RWPE1 (cell line): Measurements from ENCODE around the gene ZNF689.

Experiments used
- CTCF ChIA-PET: fragments of 350-600 bp; sonication (Branson Sonifier 250); formaldehyde crosslinking; extraction: SDS; loops from one replicate; lab custom pipeline; 2021; lab: Yijun Ruan, JAX
- POLR2A ChIA-PET: fragments of 400-600 bp; formaldehyde crosslinking; extraction: SDS; loops from one replicate; lab custom pipeline; 2020; ENCODE audit warnings: antibody characterized with exemption; ENCODE audit not compliant: low non-redundant PET; lab: Yijun Ruan, JAX
- DNase-seq: peaks from one replicate; pipeline ENCODE4 v3.0.0; 2012; ENCODE audit warnings: low spot score
- H3K27ac ChIP-seq: fragments of 450-650 bp; 2 replicates; pipeline ENCODE4 v1.5.1; 2017
- TF ChIP-seq, protein P1 (sequence below): fragments of 450-650 bp; conservative IDR thresholded peaks from 2 replicates; pipeline ENCODE4 v1.5.1; 2017; ENCODE audit warnings: low read depth, mild to moderate bottlenecking

The ZNF689 gene

DNA sequence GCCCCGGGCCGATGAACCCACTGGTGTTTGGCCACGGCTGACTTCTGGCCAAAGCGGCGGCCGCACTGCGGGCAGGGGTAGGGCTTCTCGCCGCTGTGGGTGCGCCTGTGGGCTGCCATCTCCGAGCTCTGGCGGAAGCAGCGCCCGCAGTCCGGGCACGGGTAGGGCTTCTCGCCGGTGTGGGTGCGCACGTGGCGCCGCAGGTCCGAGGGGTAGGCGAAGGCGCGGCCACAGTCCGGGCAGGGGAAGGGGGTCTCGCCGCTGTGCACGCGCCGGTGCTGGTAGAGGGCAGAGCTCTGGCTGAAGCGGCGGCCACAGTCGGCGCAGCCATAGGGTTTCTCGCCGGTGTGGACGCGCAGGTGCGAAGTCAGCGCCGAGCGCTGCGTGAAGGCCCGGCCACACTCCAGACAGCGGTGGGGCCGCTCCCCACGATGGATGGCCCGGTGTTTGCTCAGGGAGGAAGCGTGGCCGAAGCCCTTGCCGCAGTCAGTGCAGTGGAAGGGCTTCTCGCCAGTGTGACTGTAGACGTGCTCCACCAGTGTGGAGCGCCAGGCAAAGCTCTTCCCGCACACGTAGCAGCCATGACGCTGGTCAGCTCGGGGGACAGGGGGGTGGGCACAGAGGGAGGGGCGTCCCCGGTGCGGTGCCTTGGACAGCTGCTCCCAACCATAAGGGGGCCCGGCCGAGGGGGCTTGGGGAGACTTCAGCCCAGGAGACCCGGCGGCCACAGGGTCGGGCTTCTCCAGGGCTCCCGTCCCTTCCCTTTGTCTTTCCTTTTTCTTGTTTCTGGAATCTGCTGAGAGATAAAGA lies 54.7 kb downstream of the ZNF689 start:
- ChIA-PET POLR2A (no interaction called here), CTCF (interaction anchor here (1.1 to 1.3 kb wide), 2 partner anchors 20 to 73 kb away, joined by 3 to 4 read pairs; no protein-coding TSS in a partner anchor)
- peak overlapping the region; percentile 90 for H3K27ac ChIP-seq
- DNase-seq: no peak
- TF ChIP-seq, protein P1, sequence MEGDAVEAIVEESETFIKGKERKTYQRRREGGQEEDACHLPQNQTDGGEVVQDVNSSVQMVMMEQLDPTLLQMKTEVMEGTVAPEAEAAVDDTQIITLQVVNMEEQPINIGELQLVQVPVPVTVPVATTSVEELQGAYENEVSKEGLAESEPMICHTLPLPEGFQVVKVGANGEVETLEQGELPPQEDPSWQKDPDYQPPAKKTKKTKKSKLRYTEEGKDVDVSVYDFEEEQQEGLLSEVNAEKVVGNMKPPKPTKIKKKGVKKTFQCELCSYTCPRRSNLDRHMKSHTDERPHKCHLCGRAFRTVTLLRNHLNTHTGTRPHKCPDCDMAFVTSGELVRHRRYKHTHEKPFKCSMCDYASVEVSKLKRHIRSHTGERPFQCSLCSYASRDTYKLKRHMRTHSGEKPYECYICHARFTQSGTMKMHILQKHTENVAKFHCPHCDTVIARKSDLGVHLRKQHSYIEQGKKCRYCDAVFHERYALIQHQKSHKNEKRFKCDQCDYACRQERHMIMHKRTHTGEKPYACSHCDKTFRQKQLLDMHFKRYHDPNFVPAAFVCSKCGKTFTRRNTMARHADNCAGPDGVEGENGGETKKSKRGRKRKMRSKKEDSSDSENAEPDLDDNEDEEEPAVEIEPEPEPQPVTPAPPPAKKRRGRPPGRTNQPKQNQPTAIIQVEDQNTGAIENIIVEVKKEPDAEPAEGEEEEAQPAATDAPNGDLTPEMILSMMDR: no peak

DNA sequence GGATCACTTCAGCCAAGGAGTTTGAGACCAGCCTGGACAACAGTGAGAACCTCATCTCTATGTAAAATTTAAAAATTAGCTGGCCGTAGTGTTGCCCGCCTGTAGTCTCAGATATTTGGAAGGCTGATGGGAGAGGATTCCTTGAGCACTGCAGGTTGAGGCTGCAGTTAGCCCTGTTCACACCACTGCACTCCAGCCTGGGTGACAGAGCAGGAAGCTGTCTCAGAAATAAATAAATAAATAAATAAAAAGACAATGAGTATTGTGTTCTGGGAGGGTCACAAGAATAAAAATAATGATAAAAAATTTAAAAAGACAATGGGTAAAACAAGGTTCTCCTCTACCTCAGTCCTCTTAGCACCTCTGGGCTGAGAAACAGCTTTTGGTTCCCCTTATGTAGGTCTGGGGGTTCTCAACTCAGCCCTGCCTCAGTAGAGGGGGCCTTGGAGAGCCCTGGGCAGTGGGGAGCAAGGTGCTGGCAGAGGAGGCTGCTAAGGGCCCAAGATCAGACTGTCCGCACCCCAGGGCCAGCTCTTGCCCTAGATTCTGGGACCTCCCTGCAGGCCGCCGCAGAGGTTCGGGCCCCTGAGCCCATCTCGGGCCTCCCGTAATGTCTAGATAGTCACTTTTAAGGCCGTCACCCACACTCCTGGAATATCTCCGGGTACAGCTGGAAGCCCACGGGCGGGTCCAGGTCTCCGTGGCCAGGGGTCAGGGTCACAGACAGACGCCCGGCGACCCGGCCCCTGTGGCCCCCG lies 55.5 kb downstream of the ZNF689 start:
- POLR2A ChIA-PET: interaction anchor here (0.6 kb wide), 1 partner anchor 73 kb away, joined by 3 read pairs; no protein-coding TSS in a partner anchor
- no peak for DNase-seq
- TF ChIP-seq, protein P1: no peak
- peak overlapping the region; percentile 5 for H3K27ac ChIP-seq
- CTCF ChIA-PET: interaction anchor here (1.1 to 1.3 kb wide), 2 partner anchors 19 to 74 kb away, joined by 3 to 4 read pairs; no protein-coding TSS in a partner anchor

DNA sequence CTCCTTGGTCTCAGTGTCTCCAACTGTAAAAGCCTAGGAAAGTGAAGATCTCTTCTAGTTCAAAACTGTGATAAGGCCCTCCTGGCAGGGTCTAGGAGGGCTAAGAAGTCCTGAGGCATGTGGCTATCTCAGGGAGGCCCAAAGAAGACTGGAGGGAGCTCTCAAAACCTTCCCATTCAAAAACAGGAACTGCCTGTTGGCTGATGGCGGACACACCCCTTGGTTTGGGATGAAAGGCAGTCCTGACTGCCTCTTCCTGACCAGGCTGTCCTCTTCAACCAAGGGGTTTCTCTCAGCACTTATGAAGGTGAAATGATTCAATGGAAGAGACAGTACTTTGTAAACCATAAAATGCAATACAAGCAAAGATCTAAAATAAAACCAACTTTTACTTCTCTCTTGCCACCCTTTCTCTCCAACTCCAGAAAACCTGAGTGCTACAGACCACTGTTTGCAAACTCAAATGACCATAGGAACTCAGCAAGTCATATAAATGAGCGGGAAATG lies 56.7 kb downstream of the ZNF689 start:
- TF ChIP-seq, protein P1: no peak
- peak overlapping the region; percentile 26; the same call in 1 of the 2 replicates for H3K27ac ChIP-seq
- ChIA-PET POLR2A (no interaction called here), CTCF (interaction anchor here (0.6 kb wide), 2 partner anchors 55 to 144 kb away, joined by 4 to 7 read pairs; no protein-coding TSS in a partner anchor)
- no peak for DNase-seq

DNA sequence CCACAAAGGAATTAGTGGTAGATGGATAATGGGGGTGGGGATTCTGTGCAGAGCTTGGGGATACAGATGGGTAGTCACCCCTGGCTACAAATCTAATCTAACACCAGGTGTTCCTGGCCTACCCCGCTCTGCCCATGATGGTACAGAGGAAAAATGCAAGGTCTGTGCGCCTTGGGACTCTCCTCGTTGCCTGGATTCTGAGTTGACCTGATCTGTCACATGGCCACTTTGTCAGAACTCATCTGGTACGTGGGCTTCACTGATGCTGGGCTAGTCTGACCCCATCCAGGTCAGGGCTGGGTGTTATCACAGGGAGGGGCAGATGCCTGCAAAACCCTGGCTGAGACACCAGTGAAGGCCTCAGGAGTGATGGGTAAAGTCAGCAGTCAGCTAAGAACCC lies 57.2 kb downstream of the ZNF689 start:
- CTCF ChIA-PET: interaction anchor here (0.6 kb wide), 2 partner anchors 55 to 143 kb away, joined by 4 to 7 read pairs; no protein-coding TSS in a partner anchor
- TF ChIP-seq, protein P1: no peak

More for the DNA sequence above, 57.2 kb downstream of the ZNF689 start:
- DNase-seq: no peak
- POLR2A ChIA-PET: no interaction called here
- peak overlapping the region; percentile 26; the same call in 1 of the 2 replicates for H3K27ac ChIP-seq
